ENCODE measurements around the gene NVL.
"Not testable (repeated sequence)": the region's sequence is repeated elsewhere in the genome, so short reads cannot be mapped to it uniquely, and the experiment has no call there.

Gene NVL

DNA sequence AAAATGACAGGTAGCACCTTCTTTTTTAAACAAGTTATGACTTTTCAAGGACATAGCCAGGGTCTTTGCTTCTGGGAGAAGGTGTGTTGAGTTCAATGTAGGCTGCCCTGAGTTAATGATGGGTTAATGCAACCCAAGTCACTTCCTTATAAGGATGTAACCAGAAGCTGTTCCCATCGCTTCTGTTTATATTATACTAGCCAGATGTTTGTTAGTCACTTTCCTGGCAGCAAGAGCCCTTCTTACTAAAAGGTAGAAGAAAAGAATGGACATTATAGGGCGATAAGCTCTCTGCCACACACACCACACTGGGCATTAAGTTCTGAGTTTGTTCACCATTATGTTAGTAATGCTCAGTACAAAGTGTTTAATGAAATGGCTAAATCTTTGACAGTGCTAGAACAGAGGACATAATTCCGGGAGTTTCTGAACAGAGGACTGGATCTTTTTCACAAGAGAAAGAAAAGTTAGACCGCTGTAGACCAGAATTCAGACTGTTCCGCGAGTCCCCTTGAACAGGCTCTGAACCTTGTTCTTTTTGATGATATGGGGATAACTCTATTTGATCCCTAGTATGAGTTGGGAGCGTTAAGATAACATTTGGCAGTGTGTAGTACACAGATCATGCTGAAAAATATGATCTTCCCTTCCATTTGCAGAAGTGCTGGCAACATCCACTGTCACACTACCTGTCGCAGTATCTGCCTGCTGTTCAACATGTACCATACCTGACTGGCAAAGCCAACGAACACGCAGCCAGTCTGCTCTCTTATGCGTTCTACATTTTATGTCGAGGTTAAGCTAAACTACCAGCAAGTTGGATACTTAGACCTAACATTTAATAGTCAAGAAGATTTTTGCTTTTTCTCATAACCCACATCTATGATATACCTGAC is 105.9 kb downstream of the NVL start:
- no peak for FAIRE-seq

DNA sequence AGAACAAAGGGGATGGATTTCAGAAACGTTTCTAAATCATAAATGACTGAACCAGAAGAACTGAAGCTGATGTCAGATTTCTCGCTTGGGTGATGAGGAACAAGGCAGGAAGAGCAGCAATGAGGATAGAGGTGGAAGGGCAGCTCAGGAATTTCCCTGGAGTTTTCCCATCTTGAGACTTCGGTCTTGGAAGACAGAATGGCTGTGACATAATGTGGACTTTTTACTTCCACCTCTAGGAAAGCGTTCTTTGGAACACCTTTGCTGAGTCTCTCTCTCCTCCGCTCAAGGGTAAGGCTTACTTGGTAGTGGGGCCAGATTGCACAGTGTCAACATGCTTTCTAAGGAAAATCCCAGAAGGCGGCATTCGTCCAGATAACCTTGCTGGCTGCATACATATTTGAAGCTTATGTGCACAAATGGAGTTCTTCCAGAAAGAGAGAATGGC is 110.3 kb downstream of the NVL start:
- no peak for FAIRE-seq

DNA sequence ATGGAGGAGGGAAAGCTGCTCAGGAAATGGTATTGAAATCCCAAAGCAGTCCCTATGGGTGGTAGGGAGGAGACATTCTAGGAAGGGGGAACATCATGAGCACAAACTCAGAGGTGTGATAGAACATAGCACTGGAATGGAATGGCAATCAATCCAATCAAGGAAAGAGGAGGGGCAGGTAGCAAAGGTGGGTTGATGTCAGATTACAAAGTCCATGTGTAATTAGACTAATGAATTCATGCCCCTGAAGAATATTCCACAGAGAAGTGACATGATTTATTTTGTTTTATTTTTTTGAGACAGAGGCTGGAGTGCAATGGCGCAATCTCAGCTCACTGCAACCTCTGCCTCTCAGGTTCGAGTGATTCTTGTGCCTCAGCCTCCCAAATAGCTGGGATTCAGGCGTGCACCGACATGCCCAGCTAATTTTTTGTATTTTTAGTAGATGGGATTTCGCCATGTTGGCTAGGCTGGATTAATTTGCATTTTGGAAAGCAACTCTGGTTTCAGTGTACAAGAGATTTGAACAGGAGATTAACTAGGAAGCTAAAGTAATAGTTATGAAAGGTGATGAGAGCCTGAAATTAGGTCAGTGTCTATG is 110.9 kb downstream of the NVL start:
- FAIRE-seq = no peak

DNA sequence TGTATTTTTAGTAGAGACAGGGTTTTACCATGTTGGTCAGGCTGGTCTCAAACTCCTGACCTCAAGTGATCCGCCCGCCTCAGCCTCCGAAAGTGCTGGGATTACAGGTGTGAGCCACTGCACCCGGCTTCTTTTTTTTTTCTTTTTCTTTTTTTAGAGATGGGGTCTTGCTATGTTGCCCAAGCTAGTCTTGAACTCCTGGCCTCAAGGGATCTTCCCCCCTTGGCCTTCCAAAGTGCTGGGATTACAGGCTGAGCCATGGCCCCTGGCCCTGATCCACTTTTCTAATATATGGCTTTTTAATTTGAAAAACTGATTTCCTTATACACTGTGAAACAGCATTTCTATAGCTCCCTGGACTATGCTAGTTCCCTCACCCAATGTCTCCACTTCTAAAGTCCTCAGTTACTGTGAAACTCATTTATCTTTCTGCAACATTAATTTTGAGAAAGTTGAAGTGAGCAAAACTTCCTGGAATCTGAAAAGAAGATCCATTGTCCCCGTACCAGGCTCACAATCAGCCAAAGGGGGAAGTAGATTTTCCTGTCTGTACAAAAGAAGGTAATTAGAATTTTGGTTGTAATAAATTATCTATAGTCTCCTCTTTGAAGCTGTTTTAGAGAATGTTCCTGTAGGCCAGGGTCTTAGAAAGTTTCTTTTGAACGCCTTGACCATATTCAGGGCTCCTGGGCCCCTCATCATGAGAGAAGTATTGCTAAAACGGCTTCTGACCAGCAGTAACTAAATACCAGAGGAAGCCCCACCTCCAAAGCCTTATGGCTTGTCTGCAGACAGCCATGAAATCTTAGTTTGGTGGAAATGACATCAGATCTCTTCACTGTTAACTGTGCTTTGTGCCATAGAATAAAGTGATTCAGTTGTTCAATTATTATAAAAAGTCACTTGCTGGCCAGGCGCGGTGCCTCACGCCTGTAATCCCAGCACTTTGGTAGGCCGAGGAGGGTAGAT is 112.0 kb downstream of the NVL start:
- no peak for FAIRE-seq

DNA sequence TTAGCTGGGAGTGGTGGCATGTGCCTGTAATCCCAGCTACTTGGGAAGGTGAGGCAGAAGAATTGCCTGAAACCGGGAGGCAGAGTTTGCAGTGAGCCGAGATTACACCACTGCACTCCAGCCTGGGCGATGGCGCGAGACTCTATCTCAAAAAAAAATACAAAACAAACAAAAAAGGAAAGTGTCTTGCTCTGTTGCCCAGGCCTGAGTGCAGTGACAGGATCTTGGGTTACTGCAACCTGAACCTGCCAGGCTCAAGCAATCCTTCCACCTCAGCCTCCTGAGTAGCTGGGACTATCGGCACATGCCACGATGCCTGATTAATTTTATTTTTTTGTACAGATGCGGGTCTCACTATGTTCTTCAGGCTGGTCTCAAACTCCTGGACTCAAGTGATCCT is 113.6 kb downstream of the NVL start:
- no peak for FAIRE-seq

DNA sequence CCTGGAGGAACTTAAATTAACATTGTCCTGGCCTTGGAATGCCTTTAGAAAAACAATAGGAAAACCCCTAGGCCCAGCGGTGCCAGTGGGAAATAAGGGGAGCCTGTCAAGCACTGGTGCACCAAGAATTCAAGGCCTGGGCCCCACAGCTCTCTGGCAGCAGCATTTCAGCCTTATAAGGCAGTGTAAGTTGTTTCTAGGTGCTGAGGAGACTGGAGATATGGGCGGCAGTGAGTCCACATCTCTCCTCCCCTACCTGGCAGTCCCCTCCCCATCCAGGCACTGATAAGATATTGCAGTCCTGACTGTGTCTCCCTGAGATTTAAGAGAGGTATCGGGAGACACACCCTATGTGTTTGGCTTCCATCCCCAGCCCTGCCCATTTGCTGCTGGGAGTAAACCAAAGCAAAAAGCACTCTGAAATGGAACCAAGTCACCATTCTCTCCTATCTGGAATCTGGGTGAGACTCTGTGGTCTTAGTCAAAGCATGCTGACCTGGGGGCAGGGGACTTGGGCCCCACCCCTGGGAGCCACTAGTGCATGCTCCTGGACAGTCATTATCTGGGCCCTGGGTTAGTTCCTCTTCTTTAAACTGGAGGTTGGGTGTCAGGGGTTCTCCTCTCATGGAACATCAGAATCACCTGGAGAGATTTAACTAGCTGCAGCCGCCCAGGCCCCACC is 116.4 kb downstream of the NVL start:
- FAIRE-seq = no peak

DNA sequence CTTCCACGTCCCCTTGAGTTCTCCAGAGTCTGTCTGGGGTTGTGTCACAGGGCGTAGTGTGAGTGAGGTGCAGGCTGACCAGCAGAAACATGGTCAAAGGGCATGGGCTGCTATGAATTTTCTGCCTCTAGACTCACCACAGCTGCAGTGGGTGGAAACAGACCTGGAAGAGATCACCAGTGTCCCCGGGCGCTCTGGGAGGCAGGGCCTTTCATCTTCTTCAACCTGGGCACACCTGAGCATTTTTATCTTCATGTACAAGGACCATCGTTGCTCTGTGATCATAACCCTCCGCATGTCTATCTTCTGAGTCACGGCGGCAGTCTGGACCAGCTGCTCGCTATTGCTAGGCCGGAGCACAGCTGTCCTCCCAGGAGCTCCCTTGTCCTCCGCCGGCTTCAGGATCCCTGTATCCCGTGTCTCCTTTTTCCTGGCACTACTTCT is 117.3 kb downstream of the NVL start:
- no peak for FAIRE-seq

DNA sequence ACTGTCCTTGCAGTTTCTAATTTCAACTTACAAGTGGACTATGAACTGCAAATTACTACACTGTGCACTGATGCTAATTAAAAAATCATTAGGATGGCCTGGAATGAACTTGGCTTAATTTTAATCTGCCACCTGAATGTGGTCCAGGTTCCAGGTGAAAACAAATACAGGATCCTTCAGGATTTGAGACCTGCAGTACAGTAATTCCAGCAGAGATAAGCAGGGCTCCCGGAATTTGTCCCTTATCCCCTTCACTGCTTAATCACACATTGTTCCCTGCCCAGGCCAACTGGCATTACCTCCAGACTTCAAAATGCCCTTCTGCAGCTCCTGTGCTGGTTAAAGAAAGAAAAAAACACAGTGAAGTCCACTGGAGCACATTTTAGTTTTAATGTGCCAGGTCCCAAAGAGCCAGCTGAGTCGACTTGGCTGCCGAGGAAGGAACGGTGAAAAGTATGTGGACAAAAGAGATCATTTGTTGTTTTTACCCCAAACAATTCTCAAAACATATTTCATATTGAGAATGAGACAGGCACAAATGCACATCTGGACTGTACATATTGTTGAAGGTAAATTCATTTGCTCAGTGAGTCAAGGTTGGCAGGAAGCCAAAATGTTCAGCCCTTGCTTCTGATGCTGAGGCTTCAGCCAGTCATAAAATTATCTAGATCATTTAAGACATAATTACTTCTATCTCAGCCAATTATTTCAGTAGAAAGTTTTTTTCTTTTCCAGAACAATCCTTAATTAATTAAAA is 118.6 kb downstream of the NVL start:
- FAIRE-seq = no peak

DNA sequence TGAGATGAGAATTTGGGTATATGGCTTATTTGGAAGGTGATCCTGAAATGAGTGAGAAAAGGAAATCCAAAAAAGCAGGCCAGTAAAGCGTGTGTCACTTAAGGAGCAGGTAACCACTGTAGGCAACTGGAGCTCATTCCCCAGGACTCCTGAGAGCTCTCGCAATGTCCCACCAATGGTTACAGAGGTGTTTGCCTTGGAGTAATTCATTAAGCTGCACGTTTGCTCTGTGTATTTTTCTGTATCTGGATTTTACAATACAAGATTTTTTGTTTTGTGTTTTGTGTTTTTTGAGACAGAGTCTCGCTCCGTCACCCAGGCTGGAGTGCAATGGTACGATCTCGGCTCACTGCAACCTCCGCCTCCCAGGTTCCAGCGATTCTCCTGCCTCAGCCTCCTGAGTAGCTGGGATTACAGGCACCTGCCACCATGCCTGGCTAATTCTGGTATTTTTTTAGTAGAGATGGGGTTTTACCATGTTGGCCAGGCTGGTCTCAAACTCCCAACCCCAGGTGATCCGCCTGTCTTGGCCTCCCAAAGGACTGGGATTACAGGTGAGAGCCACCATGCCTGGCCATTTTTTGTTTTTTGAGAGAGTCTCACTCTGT is 123.9 kb downstream of the NVL start:
- not testable (repeated sequence) for FAIRE-seq

DNA sequence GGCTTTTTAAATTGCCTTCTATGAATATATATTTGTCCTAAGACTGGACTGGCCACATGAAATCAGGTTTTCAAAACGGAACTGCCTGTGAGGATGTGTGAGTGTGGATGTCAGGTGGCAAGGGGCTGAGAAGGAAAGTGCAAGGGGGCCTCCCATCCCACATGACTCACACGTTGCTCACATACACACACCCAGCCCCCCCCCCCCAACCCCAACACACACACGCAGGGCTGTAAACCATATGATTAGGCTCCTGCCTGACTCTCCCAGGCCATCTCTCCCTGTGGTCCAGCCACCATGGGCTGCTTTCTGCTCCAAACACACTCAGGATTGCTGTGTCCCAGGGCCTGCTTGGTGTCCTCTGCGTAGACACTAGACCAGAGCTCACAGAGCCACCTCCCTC is 124.5 kb downstream of the NVL start:
- FAIRE-seq = no peak

DNA sequence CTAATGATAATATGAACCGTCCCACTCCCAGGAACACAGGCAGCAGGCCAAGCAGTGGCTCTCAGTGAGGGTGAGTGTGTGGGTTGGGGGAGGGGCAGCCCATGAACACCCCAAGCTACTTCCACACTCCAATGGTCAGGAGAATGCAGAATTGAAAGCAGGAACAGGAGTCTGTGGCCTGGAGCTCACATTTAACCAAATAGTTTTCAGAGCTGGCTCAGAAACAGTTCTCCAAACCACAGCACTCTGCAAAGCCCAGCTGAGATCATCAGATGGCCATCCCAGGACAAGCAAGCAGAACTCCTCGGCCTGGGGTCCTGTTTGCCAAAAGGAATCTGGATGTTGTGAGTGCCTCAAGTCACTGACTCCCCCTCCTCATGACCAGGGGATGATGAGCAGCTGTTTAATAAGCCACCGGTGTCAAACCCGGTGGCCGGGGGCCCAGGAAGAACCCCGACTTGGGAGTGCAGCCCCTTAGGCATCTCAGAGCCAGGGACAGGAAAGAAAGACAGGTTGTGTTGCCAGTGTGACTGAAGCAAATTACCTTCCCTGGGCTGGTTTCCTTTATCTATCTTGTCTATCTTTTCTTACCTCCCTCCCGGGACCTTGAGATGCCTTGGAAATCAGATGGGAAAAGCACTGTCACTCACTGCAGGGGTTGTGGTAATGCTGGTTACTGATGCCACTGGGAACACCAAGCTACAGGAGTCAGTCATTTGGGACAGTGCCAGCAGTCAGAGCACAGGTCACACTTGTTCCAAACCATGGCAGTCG is 126.5 kb downstream of the NVL start:
- no peak for FAIRE-seq

DNA sequence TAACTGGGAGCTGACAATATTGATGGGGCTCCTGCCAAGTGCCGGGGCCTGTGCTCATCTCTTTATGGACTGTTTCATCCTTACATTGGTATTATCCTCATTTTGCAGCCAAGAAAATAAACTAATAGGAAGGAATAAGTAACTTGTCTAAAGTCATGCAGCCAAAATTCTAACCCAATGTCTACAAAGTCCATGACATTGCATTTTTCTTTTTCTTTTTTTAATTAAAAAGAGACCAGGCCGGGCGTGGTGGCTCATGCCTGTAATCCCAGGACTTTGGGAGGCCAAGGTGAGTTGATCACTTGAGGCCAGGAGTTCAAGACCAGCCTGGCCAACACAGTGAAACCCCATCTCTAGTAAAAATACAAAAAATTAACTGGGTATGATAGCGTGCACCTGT is 128.1 kb downstream of the NVL start:
- no peak for FAIRE-seq

DNA sequence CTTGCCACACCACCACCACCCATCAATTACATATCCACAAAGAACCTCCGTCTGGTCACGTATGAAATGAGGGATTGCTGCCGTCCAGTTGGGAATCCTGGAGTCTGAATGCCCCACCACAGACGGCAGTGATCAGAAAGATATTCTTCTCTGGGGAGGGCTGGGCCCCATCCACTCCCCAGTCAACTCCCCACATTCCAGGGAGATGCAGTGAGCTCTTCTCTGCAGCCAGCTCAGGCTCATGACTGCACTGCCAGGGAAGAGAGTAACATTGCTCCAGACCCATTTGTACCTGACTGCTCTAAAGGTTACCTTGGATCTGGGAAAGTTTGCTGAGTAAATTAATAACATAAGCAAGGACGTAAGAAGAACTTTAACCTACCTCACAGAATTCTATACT is 128.6 kb downstream of the NVL start:
- no peak for FAIRE-seq

DNA sequence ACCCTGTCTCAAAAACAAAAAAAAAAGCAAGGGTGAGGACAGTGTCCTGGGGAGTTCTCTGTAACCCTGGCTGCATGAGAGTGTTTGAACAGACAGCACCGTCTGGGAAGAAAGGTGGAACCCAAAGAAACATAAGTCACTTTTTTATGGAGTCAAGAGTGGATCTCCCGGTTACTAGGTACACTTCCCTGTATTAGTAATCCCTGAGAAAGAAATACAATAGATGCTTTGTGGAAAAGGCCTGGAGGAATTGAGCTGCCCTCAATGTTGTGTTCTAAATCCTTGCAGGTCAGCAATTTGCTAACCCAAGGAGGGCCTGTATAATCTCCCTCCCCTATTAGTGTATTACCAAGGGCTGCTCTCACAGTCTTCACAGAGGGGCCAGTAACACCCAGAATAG is 130.3 kb downstream of the NVL start:
- no peak for FAIRE-seq

DNA sequence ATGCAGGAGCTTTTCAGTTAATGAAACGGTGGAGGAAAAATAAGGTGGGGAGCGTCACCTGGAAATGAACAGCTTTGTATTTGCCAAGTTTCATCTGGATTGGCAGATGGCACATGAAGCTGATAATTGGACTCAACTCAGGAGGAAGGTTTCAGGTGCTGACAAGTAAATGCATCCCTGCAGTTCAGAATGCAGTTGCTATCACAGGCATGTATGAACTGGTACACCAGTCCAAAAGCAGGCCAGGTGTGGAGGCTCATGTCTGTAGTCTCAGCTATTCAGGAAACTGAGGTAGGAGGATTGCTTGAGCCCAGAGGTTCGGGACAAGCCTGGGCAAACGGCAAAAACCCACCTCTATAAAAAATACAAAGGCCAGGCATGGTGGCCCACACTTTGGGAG is 131.4 kb downstream of the NVL start:
- FAIRE-seq = no peak

DNA sequence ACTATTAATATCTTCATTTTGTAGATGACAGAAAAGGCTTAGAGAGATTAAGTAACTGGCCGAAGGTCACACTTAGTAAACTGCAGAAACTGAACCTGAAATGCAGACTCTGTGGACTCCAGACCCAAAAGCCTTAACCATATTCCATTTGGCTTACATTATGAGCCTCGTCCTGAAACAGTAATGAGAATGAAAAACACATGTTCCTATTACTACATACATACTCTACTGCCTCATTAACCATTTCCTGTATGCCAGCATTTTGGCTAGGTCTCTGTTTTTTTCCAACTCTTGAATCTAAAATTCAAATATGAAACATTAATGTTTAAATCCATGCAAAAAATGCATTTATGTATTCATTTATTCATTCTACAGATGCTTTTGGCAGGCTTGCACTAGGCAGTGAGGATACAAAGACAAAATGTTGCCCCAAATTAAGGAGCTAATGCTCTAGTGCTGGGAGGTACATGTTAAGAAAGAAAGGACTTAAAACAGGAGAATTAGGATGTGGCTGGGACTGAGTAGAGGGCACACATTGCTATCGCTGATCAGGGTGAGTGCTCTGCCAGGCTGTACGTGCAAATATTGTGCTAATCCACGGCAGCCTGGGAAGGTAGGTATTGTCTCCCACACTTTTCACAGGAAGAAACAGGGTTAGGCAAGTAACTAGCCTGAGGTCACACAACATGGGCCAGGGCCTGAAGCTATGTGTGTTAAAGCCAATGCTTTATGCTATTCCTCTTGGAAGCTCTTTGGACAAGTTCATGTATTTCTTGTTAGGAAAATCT is 133.0 kb downstream of the NVL start:
- no peak for FAIRE-seq

DNA sequence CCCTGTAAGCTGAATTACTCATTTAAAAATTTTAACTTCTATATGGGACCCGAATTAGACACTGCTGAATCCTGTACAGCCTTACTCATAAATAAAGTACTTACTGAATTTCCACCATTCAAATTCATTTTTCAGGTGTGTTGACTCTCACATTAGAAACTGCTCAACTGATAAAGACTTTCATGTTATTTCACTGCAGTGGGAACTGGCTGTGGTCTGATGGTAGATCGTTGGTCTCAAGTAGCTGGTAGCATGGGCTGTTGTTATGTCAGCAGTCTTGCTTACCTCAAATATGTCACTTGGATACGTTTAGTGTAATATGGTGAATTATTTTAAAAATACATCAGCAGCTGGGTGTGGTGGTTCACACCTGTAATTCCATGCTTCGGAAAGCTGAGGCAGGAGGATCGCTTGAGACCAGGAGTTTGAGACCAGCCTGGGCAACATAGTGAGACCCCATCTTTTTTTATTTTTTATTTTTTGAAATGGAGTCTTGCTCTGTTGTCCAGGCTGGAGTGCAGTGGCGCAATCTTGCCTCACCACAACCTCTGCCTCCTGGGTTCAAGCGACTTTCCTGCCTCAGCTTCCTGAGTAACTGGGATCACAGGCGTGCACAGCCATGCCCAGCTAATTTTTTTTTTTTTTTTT is 136.5 kb downstream of the NVL start:
- no peak for FAIRE-seq

DNA sequence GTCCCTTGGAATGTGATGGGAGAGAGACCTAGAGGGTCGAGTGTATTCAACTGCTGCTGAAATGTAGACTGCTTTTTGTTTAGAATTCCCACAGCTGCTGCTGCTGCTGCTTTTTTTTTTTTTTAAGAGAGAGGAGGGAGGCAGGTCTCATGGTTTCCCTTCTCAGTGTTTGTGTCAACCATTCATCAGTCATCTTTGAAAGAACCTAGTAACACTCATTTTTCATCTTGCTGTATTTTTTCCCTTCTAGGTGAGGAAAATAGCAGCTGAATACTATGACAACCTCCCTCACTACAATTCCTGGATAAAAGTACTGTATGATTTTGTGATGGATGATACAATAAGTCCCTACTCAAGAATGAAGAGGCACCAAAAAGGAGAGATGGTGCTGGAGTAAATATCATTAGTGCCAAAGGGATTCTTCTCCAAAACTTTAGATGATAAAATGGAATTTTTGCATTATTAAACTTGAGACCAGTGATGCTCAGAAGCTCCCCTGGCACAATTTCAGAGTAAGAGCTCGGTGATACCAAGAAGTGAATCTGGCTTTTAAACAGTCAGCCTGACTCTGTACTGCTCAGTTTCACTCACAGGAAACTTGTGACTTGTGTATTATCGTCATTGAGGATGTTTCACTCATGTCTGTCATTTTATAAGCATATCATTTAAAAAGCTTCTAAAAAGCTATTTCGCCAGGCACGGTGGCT is 137.7 kb downstream of the NVL start:
- no peak for FAIRE-seq

DNA sequence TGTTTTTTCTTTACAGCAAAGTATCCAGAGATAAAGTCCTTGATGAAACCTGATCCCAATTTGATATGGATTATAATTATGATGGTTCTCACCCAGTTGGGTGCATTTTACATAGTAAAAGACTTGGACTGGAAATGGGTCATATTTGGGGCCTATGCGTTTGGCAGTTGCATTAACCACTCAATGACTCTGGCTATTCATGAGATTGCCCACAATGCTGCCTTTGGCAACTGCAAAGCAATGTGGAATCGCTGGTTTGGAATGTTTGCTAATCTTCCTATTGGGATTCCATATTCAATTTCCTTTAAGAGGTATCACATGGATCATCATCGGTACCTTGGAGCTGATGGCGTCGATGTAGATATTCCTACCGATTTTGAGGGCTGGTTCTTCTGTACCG is 140.4 kb downstream of the NVL start:
- FAIRE-seq = no peak
